Activated CD4-positive, alpha-beta T cell treated with anti-CD3 and anti-CD28 coated beads, Interleukin-2, amount 50 U/mL, for 16 hours (primary cell): ENCODE measurements around the gene PRIM1.
"Not testable (repeated sequence)": the region's sequence is repeated elsewhere in the genome, so short reads cannot be mapped to it uniquely, and the experiment has no call there.

Source experiments
- DNase-seq: peaks from one replicate; pipeline ENCODE4 v3.0.0-alpha.2; 2020

Gene PRIM1

GRCh38 chr12:56759263-56759908, 7.3 kb upstream of the PRIM1 start:
- DNase-seq: no peak

GRCh38 chr12:56758728-56759262, 6.7 kb upstream of the PRIM1 start:
- no peak for DNase-seq

GRCh38 chr12:56757971-56758370, 5.8 kb upstream of the PRIM1 start:
- not testable (repeated sequence) for DNase-seq

- no peak for DNase-seq
These were observed 1.4 kb upstream of the PRIM1 start for GRCh38 chr12:56753566-56753965.

GRCh38 chr12:56750596-56750995, 1.5 kb downstream of the PRIM1 start:
- not testable (repeated sequence) for DNase-seq

- DNase-seq: no peak
These were observed 2.3 kb downstream of the PRIM1 start for GRCh38 chr12:56749853-56750252.

- DNase-seq: no peak
These were observed 2.8 kb downstream of the PRIM1 start for GRCh38 chr12:56749359-56749758.

GRCh38 chr12:56728139-56728861, 23.8 kb downstream of the PRIM1 start:
- no peak for DNase-seq

GRCh38 chr12:56726196-56726675, 25.9 kb downstream of the PRIM1 start:
- DNase-seq: not testable (repeated sequence)

GRCh38 chr12:56725723-56726102, 26.4 kb downstream of the PRIM1 start:
- DNase-seq: no peak

GRCh38 chr12:56724972-56725722, 27.0 kb downstream of the PRIM1 start, which contains the start of gene NACA:
NACA (minus strand) TSS chr12:56725299; CDS start chr12:56724521, 778 bp downstream.
- DNase-seq: peak; percentile 99

- DNase-seq: no peak
These were observed 27.5 kb downstream of the PRIM1 start for GRCh38 chr12:56724701-56724971.

GRCh38 chr12:56723889-56724700, 28.0 kb downstream of the PRIM1 start:
- DNase-seq: peak; percentile 40

- DNase-seq: no peak
These were observed 28.8 kb downstream of the PRIM1 start for GRCh38 chr12:56723352-56723751.

- DNase-seq: no peak
These were observed 29.3 kb downstream of the PRIM1 start for GRCh38 chr12:56722832-56723231.

- no peak for DNase-seq
These were observed 30.4 kb downstream of the PRIM1 start for GRCh38 chr12:56721721-56722120.

GRCh38 chr12:56721216-56721615, 30.9 kb downstream of the PRIM1 start:
- DNase-seq: no peak

GRCh38 chr12:56720731-56721151, 31.4 kb downstream of the PRIM1 start:
- DNase-seq: no peak

GRCh38 chr12:56719056-56719455, 33.1 kb downstream of the PRIM1 start:
- DNase-seq: no peak

GRCh38 chr12:56718636-56719035, 33.5 kb downstream of the PRIM1 start:
- DNase-seq: no peak

- no peak for DNase-seq
These were observed 34.0 kb downstream of the PRIM1 start for GRCh38 chr12:56718149-56718548.
